SIG-M5 treated with dmso at 0.1 percent for 504 hours (cell line): ENCODE measurements around the gene RHBDD2.
"Not testable (repeated sequence)": the region's sequence is repeated elsewhere in the genome, so short reads cannot be mapped to it uniquely, and the experiment has no call there.

ENCODE experiments used
- DNase-seq: peaks from one replicate; lab custom pipeline; 2025; ENCODE audit not compliant: unreplicated experiment; lab: John Stamatoyannopoulos, UW

The RHBDD2 gene

DNA sequence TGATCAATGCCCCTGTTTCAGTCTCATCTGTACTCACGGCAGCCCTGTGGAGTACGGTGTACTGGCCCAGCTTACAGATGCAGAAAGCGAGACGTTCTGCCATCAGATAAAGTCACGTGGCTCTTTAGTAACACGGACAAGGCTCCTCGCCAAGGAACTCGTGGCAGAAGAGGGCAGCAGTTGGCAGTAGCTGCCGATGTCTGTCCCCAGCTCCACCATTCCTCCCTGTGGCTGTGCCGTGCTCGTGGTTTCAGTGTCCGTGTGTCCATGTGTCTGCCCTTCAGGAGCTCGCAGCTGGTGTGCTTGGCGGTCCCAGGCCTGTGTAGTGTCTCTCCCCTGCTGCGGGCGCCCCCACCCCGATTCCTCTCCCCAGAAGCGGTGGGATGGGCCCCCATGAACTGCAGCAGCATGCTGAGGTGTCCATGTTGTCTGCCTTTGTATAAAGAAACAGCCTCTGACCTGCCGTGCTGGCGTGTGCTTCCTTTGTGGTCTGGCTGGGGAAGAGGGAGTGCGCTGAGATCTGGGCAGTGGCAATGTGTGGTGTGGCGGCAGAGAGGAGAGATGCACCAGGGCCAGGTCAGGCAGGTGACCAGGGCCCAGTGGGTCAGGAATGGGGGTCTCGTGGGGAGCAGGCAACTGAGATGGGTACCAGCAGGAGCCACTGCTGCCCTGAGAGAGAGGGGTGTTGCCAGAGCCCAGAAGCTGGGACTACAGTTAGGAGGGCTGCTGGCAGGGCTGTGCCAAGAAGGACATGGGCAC lies 9.8 kb downstream of the RHBDD2 start:
- no peak for DNase-seq

DNA sequence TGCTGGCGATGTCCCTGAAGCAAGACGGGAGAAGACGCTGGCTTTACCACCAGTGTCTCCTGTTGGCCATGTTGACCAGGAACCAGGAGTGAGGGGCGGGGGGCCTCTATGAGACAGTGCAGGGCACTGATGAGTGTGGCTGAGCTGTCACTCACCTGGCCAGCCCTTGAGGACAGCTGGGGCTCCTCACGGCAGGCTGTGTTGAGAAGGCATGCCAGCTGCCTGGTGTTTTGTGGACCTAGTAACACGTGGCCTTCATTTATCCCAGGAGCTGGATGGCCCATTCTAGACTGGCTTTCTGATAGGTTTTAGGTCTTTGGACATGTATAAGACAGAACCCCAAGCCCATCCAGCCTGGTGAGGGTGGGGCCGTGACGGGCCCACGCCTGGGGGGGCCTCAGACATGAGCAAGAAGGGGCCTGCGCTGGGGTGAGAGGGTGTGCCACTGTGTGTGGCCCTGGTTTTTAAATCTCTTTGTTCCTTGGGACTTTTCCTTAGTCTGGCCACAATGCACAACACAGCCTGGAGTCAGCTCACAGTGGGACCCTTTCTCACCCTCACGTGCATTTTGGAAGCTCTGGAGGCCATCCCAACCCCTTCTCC lies 10.5 kb downstream of the RHBDD2 start:
- DNase-seq: no peak

DNA sequence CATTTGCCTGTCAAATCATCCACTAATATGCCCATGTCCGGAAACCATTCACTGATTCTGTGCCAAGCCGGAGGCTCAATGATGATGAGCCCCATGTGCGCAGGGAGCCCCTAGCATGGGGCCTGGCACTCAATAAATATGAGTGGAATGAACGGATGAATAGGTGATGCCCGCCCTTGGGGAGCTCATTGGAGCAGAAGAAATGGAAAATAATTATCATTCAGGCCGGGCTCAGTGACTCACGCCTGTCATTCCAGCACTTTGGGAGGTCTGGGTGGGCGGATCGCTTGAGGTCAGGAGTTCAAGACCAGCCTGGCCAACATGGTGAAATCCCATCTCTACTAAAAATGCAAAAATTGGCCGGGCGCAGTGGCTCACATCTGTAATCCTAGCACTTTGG lies 11.0 kb downstream of the RHBDD2 start:
- DNase-seq: no peak

DNA sequence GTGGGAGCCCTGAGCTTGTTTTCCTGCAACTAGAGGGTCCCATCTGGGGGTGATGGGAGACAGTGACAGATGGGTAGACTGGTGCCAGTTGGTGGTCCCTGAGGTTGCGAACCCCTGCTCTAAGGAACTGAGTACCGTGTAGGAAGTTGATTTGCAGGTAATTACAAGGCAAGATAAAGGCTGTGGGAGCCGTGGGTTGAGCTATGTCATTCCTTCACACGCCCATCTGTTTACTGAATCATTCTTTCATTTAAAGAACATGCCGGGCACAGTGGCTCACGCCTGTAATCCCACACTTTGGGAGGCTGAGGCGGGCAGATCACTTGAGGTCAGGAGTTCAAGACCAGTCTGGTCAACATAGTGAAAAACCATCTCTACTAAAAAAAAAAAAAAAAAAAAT lies 12.4 kb downstream of the RHBDD2 start:
- not testable (repeated sequence) for DNase-seq

DNA sequence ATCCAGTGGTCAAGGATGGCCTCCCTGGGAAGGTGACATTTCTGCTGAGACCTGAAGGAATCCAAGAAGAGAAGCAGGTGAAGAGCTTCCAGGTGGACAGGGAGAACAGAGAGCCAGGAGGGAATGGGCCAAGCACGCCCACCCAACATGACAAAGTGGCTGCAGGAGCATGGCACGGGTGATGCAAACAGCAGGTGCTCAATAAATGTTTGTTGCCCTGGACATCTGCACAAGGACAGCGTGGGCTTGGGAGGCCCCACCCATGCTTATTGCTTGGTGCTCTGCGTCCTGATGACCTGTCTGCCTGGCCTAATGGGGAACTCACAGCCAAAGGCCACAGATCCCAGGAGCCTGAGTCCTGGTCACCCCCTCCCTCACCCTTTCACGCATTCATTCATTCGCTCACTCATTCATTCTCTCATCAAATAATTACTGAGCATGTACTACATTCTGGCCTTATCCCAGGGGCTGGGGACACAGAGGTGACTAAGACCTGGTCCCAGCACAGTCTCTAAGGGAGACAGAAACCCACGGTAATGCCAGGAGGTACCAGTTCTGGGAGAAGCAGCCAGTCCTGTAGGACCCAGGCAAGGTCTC lies 13.1 kb downstream of the RHBDD2 start:
- DNase-seq: no peak

DNA sequence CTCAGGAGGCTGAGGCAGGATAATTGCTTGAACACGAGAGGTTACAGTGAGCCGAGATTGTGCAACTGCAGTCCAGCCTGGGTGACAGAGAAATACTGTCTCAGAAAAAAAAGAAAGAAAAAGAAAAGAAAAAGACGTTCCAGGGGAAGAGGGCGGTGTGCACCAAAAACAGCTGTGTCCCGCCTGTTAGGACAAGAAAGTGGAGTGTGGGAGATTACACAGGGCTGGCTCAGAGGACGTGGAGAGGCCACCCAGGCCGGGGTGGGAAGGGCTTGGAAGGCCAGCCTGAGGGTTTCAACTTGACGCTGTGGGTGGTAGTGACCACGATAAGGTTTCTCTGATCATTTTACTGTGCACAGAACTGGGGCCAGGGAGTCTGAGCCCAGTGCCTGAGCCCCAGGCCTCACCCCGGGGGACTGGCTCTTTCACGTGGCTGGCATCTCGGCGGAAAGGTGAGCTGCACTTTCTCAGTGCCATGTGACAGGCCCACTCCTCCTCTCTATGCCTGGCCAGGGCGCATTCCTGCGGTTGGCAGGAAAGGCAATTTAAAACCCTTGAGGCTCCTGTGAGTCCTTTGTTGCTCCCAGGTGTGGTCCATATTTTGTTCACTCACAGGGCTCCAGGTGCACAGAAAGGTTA lies 13.9 kb downstream of the RHBDD2 start:
- DNase-seq: no peak

DNA sequence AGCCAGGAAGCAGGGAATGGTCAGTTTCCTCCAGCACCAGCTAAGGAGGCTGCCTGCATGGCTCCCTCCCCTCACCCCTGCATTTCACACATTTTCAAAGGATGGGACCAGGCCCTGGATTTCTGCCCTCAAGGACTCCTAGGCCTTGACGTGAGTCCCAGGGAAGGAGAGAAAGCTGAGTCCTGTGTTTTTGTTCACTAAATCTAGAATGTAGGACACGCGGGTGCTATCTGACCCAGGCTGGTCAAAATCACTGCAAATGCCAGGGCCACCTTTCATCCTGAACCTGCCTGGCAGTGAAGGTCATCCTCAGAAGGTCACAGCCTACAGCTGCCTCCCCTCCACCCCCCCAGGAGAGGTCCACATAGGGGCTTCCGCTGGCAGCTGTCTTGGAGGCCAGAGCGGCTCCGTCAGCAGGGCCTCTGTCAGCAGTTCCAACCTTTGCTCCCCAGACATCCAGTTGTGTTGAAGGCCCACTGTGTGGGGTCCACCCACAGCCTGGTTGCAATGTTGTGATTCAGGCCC lies 18.0 kb downstream of the RHBDD2 start:
- no peak for DNase-seq

DNA sequence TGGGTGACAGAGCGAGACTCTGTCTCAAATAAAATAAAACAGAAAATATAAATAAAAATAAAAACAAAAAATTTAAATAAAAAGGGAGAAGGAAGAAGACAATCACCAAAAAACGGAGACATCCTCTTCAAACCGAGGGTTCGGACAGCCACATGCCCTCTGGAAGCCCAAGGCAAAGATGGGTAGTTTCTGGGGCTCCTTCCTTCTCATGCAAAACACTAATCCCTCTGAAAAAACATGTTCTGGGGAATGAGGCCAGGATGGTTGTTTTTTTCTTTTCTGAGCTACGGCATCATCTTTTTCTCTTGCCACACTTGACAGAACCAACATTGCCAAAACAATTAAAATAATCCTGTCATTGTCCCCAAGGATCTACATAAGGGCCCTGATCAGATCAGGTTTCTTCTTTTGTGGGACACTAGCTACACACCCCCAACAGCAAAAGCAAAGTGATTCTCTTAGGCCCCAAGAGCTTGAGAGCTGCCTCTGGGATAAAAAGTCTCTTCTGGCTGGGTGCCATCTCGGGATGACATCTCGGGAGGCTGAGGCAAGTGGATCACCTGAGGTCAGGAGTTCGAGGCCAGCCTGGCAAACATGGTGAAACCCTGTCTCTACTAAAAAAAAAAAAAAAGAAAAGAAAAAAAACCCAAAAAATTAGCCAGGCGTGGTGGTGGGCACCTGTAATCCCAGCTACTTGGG lies 21.9 kb downstream of the RHBDD2 start:
- DNase-seq: no peak

DNA sequence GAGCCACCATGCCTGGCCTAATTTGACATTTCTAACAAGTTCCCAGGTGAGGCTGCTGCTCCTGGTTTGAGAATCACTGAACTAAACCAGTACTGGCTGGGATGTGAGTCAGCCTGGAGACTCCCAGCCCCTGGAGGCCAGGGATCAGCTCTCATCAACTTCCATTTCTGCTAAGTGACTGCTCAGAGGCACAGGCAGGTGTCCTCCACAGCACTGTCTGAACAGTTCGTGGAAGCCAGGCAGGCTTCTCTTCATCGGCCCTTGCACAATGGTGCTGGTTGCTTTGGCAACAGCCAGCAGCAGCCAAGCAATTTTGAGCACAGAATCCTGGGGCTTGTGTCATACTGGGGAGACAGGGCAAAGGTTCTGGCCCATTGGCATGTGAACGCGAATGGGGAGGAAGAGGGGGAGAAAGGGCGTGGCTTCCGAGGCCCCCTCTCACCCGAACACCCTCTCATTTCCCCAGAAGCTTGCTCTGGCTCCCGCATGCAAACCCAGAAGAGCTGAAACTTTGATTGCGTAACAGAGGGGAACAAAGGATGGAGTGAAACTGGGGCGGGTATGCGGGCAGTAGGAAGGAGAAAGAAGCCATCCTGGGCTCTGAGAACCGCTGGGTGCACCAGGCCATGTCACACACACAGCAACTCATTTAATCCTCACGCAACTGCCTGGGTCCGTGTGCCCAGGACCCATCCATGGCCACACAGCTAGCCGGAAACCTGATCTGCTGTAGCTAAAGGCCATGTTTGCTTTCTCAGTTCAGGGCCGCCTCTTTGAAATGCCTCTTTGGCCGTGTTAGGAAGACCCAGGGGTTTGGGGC lies 27.2 kb downstream of the RHBDD2 start:
- DNase-seq: peak; percentile 98

DNA sequence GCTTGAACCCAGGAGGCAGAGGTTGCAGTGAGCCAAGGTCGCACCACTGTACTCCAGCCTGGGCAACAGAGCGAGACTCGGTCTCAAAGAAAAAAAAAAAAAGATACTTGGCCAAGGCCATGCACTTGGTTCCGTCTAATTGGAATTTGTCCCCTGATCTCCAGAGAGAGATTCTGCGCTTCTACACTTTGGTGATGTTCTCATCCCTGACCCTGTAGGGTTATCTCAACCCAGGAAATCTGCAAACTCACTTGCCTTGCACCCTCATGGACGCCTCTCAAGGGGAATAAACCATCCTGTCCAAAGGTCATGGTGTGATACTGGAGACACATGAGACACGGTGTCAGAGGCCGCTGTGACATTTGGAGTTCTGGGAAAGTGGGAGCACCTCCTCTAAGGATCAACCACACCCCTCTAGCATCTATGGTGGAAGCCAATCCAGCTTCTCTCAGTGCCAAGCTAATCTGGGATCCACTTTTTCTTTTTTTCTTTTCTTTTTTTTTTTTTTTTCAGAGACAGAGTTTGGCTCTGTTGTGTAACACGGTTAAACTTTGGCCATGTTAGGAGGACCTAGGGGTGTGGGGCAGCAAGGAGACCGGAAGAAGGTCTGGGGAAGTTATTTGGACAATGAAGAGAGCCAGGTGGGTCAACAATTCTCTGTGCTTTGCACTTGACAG lies 28.3 kb downstream of the RHBDD2 start:
- no peak for DNase-seq

DNA sequence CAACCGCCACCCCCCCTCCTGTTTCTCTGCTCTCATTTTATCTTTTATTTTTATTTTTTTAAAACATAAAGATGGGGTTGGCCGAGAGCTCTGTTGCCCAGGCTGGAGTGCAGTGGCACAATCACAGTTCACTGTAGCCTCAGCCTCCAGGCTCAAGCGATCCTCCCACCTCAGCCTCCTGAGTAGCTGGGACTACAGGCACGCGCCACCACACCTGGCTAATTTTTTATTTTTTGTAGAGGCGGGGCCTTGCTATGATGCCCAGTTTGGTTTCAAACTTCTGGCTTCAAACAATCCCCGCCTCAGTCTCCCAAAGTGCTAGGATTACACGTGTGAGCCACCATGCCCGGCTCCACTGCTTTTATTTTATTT lies 28.8 kb downstream of the RHBDD2 start:
- not testable (repeated sequence) for DNase-seq

DNA sequence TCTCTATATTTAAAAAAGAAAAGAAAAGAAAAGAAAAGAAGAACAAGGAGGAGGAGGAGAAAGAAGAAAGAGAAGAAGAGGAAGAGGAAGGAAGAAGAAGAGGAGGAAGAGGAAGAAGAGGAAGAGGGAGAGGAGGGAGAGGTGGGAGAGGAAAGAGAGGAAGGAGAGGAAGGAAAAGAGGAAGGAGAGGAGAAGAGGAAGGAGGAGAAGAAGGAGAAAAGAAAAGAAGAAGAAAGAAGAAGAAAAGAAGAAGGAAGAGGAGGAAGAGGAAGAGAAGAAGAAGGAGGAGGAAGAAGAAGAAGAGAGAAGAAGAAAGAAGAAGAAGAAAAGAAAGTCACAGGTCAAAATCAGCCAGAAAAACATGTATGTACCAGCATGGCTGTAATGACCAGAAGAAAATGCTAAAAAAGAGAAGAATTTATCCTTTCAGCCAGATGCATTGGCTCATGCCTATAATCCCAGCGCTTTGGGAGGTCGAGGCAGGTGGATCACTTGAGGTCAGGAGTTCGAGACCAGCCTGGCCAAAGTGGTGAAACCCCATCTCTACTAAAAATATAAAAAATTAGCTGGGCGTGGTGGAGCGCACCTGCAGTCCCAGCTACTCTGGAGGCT lies 30.8 kb downstream of the RHBDD2 start:
- DNase-seq: no peak

DNA sequence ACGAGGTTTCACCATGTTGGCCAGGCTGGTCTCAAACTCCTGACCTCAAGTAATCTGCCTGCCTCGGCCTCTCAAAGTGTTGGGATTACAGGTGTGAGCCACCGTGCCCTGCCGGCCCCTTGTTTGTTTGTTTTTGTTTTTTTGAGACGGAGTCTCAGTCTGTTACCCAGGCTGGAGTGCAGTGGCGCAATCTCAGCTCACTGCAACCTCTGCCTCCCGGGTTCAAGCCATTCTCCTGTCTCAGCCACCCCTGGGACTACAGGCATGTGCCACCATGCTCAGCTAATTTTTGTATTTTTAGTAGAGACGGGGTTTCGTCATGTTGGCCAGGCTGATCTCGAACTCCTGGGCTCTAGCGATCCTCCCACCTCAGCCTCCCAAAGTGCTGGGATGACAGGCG lies 32.4 kb downstream of the RHBDD2 start:
- not testable (repeated sequence) for DNase-seq

DNA sequence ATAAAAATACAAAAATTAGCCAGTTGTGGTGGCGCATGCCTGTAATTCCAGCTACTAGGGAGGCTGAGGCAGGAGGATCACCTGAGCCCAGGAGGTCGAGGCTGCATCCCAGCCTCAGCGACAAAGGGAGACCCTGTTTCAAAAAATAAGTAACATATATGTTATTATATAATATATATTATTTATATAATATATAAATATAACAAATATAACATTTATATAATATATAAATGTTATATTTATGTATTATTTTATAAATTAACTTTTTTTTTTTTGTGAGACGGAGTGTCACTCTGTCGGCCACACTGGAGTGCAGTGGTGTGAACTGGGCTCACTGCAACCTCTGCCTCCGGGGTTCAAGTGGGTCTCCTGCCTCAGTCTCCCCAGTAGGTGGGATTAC lies 34.6 kb downstream of the RHBDD2 start:
- DNase-seq: no peak

DNA sequence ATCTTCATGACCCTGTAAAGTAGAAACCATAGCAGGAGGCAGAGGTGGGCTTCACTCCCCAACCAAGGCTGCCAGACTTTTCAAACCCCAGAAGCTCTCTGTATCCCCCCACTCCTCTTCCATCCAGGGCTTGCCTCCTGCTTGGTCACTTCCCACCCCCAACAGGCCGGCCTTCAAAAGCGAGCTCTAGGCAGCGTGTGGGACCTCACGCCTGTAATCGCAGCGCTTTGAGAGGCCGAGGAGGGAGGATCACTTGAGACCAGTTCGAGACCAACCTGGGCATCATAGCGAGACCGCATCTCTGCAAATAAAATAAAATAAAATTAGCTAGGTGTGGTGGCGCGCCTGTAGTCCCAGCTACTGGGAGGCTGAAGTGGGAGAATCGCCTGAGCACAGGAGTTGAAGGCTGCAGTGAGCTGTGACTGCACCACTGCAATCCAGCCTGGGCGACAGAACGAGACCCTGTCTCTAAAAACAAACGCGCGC lies 35.4 kb downstream of the RHBDD2 start:
- DNase-seq: no peak

DNA sequence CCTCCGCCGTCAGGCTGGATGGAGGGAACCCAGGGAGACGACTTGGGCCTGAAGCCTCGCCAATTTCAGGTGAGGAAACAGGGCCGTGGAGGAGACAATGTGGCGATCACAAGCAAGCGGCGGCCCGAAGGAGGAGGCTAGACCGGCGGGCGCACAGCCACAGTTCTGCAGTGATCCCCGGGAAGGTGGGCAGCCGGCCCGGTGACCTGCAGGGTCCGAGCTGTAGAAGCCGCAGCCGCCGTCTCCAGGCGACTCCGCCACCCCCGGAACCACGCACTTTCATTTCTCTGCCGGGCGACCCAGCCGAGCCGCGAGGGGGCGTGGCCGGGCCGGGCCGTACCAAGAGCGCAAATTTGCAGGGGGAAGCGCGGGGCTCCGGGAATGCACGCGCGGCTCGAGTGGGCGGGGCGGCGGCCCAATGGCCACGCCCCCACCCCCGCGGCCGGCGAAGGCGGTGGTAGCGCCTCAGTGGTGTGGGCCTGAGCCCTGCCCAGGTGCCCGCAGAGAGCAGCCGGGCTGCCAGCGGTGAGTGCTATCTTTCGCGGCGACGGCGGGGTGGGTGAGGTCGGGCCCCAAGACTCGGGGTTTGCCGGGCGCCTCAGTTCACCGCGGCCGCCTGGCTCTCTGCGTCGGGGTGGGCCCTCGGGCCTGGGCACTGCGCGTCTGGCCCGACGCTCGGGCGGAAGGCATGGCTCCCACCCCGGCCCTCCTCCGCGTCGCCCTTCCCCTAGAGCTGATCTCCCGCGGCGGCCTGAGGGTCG lies 36.0 kb downstream of the RHBDD2 start, which contains the start of gene POR:
POR (plus strand) TSS at position 501 of the 761 bp plus-strand sequence. CDS start 38,847 bp downstream, outside the sequence.
- peak; percentile 75 for DNase-seq

DNA sequence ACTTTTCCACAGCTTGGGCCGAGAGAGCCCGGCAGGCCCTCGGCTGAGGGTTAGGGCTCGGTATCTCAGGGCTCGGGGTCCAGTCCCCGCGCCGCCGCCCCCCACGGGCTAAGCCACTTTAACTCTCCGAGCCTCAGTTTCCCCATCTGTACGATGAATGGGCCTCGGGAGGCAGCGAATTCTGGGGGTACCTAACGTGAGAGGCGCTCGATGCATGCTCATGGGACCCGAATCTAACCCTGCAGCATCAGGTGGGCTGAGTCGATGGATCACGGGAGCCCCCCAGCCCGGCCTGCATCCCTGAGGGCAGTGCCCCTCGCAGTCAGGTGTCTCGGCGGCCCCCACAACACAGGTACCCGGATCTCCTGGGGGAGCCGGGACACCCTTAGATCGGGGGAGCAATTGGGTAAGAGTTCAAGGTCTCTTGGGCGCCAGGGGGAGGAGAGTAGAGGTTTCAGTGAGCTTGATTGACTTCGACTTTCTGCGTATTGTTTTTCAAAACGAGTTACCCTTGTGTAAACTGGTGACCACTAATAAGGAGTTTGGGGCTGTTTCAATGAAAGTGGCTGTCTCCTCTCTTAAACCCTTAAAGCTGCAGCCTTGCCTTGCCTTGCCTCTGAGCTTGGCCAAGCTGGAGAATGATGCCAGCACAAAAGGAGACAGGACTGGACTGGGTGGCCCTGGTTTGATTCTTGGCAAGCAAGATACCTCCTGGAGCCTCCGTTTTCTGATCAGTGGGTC lies 36.8 kb downstream of the RHBDD2 start:
- DNase-seq: peak; percentile 45

DNA sequence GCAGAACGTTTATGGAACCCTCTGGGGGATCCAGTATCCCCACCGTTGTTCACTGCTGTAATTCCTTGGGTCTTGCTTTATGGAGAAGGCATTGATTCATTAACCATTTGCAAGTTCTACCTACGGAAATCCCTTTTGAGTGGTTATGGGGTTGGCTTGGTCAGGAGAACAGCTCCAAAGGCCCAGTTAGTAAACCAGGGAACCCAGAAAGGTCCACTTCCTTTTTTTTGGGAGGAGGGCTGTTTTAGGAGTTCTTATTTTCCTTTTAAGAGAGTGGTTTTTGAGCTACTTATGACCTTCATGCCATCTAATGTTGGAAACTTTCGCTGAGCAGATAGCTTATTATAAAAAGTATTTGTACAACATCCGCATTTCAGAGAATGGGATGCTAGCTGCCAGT lies 37.4 kb downstream of the RHBDD2 start:
- no peak for DNase-seq
